ENCODE results near the gene SRGN.
A peak's percentile ranks its signal among the peaks of the same experiment; 100 is the strongest.

The SRGN gene

GRCh38 chr10:69062901-69063300 lies 25.0 kb upstream of the SRGN start:
- no peak overlapping the region for H3K4me3 ChIP-seq (ENCODE audit: low read depth, low read length)
- no peaks in the 10 kb centered on the region for H3K4me1 ChIP-seq (ENCODE audit: control insufficient read depth, insufficient read depth, low read length)
- no peaks in the 10 kb centered on the region for H3K9me3 ChIP-seq (ENCODE audit: control insufficient read depth, insufficient read depth, low read length)
- no peak overlapping the region for H3K27ac ChIP-seq (ENCODE audit: low read depth, low read length)
- H3K27me3 ChIP-seq (ENCODE audit: control insufficient read depth, insufficient read depth, low read length), result no peaks in the 10 kb centered on the region
- H3K9ac ChIP-seq (ENCODE audit: low read depth, low read length), result no peak overlapping the region
- no peaks in the 10 kb centered on the region for H3K36me3 ChIP-seq (ENCODE audit: control insufficient read depth, insufficient read depth, low read length)

GRCh38 chr10:69064762-69065328 lies 23.1 kb upstream of the SRGN start:
- Histone ChIP-seq H3K4me3 (ENCODE audit: low read depth, low read length) (no peak overlapping the region), H3K27me3 (ENCODE audit: control insufficient read depth, insufficient read depth, low read length) (no peaks in the 10 kb centered on the region), H3K9me3 (ENCODE audit: control insufficient read depth, insufficient read depth, low read length) (no peaks in the 10 kb centered on the region), H3K36me3 (ENCODE audit: control insufficient read depth, insufficient read depth, low read length) (no peaks in the 10 kb centered on the region), H3K4me1 (ENCODE audit: control insufficient read depth, insufficient read depth, low read length) (peaks cover 8% of the 10 kb centered on the region; the same call in 1 of the 2 replicates), H3K27ac (ENCODE audit: low read depth, low read length) (no peak overlapping the region), H3K9ac (ENCODE audit: low read depth, low read length) (no peak overlapping the region)

- no peak overlapping the region for H3K4me3 ChIP-seq (ENCODE audit: low read depth, low read length)
- no peak overlapping the region for H3K9ac ChIP-seq (ENCODE audit: low read depth, low read length)
- no peaks in the 10 kb centered on the region for H3K36me3 ChIP-seq (ENCODE audit: control insufficient read depth, insufficient read depth, low read length)
- no peaks in the 10 kb centered on the region for H3K27me3 ChIP-seq (ENCODE audit: control insufficient read depth, insufficient read depth, low read length)
- no peak overlapping the region for H3K27ac ChIP-seq (ENCODE audit: low read depth, low read length)
- peaks cover 8% of the 10 kb centered on the region; the same call in 1 of the 2 replicates for H3K4me1 ChIP-seq (ENCODE audit: control insufficient read depth, insufficient read depth, low read length)
- H3K9me3 ChIP-seq (ENCODE audit: control insufficient read depth, insufficient read depth, low read length), result no peaks in the 10 kb centered on the region
Measured at GRCh38 chr10:69065406-69066361, 22.2 kb upstream of the SRGN start.

- Histone ChIP-seq H3K27me3 (ENCODE audit: control insufficient read depth, insufficient read depth, low read length) (no peaks in the 10 kb centered on the region), H3K4me1 (ENCODE audit: control insufficient read depth, insufficient read depth, low read length) (peaks cover 8% of the 10 kb centered on the region; the same call in 1 of the 2 replicates), H3K9me3 (ENCODE audit: control insufficient read depth, insufficient read depth, low read length) (no peaks in the 10 kb centered on the region), H3K9ac (ENCODE audit: low read depth, low read length) (no peak overlapping the region), H3K4me3 (ENCODE audit: low read depth, low read length) (no peak overlapping the region), H3K27ac (ENCODE audit: low read depth, low read length) (no peak overlapping the region), H3K36me3 (ENCODE audit: control insufficient read depth, insufficient read depth, low read length) (no peaks in the 10 kb centered on the region)
Measured at GRCh38 chr10:69067189-69067588, 20.7 kb upstream of the SRGN start.

GRCh38 chr10:69068549-69068948 lies 19.4 kb upstream of the SRGN start:
- H3K9me3 ChIP-seq (ENCODE audit: control insufficient read depth, insufficient read depth, low read length), result no peaks in the 10 kb centered on the region
- no peak overlapping the region for H3K27ac ChIP-seq (ENCODE audit: low read depth, low read length)
- no peak overlapping the region for H3K4me3 ChIP-seq (ENCODE audit: low read depth, low read length)
- H3K9ac ChIP-seq (ENCODE audit: low read depth, low read length), result no peak overlapping the region
- H3K4me1 ChIP-seq (ENCODE audit: control insufficient read depth, insufficient read depth, low read length), result peaks cover 12% of the 10 kb centered on the region; the same call in 1 of the 2 replicates
- H3K36me3 ChIP-seq (ENCODE audit: control insufficient read depth, insufficient read depth, low read length), result no peaks in the 10 kb centered on the region
- H3K27me3 ChIP-seq (ENCODE audit: control insufficient read depth, insufficient read depth, low read length), result no peaks in the 10 kb centered on the region

- H3K9ac ChIP-seq (ENCODE audit: low read depth, low read length), result no peak overlapping the region
- no peaks in the 10 kb centered on the region for H3K27me3 ChIP-seq (ENCODE audit: control insufficient read depth, insufficient read depth, low read length)
- H3K27ac ChIP-seq (ENCODE audit: low read depth, low read length), result peak overlapping the region; percentile 9
- H3K9me3 ChIP-seq (ENCODE audit: control insufficient read depth, insufficient read depth, low read length), result no peaks in the 10 kb centered on the region
- H3K4me1 ChIP-seq (ENCODE audit: control insufficient read depth, insufficient read depth, low read length), result peaks cover 12% of the 10 kb centered on the region; the same call in 1 of the 2 replicates
- H3K4me3 ChIP-seq (ENCODE audit: low read depth, low read length), result no peak overlapping the region
- no peaks in the 10 kb centered on the region for H3K36me3 ChIP-seq (ENCODE audit: control insufficient read depth, insufficient read depth, low read length)
Measured at GRCh38 chr10:69069090-69070042, 18.5 kb upstream of the SRGN start.

- Histone ChIP-seq H3K36me3 (ENCODE audit: control insufficient read depth, insufficient read depth, low read length) (no peaks in the 10 kb centered on the region), H3K9me3 (ENCODE audit: control insufficient read depth, insufficient read depth, low read length) (no peaks in the 10 kb centered on the region), H3K4me3 (ENCODE audit: low read depth, low read length) (no peak overlapping the region), H3K27me3 (ENCODE audit: control insufficient read depth, insufficient read depth, low read length) (no peaks in the 10 kb centered on the region), H3K4me1 (ENCODE audit: control insufficient read depth, insufficient read depth, low read length) (peaks cover 12% of the 10 kb centered on the region; the same call in 1 of the 2 replicates), H3K9ac (ENCODE audit: low read depth, low read length) (no peak overlapping the region), H3K27ac (ENCODE audit: low read depth, low read length) (no peak overlapping the region)
Measured at GRCh38 chr10:69070951-69071350, 17.0 kb upstream of the SRGN start.

- Histone ChIP-seq H3K27ac (ENCODE audit: low read depth, low read length) (no peak overlapping the region), H3K9ac (ENCODE audit: low read depth, low read length) (no peak overlapping the region), H3K9me3 (ENCODE audit: control insufficient read depth, insufficient read depth, low read length) (no peaks in the 10 kb centered on the region), H3K4me3 (ENCODE audit: low read depth, low read length) (no peak overlapping the region), H3K4me1 (ENCODE audit: control insufficient read depth, insufficient read depth, low read length) (peaks cover 12% of the 10 kb centered on the region; the same call in 1 of the 2 replicates), H3K27me3 (ENCODE audit: control insufficient read depth, insufficient read depth, low read length) (no peaks in the 10 kb centered on the region), H3K36me3 (ENCODE audit: control insufficient read depth, insufficient read depth, low read length) (no peaks in the 10 kb centered on the region)
Measured at GRCh38 chr10:69071610-69072009, 16.3 kb upstream of the SRGN start.

GRCh38 chr10:69073026-69073425 lies 14.9 kb upstream of the SRGN start:
- H3K36me3 ChIP-seq (ENCODE audit: control insufficient read depth, insufficient read depth, low read length), result no peaks in the 10 kb centered on the region
- no peak overlapping the region for H3K27ac ChIP-seq (ENCODE audit: low read depth, low read length)
- no peaks in the 10 kb centered on the region for H3K27me3 ChIP-seq (ENCODE audit: control insufficient read depth, insufficient read depth, low read length)
- H3K9me3 ChIP-seq (ENCODE audit: control insufficient read depth, insufficient read depth, low read length), result no peaks in the 10 kb centered on the region
- H3K9ac ChIP-seq (ENCODE audit: low read depth, low read length), result no peak overlapping the region
- no peak overlapping the region for H3K4me3 ChIP-seq (ENCODE audit: low read depth, low read length)
- H3K4me1 ChIP-seq (ENCODE audit: control insufficient read depth, insufficient read depth, low read length), result peaks cover 12% of the 10 kb centered on the region; the same call in 1 of the 2 replicates

GRCh38 chr10:69073736-69074364 lies 14.1 kb upstream of the SRGN start:
- Histone ChIP-seq H3K27ac (ENCODE audit: low read depth, low read length) (no peak overlapping the region), H3K4me1 (ENCODE audit: control insufficient read depth, insufficient read depth, low read length) (peaks cover 12% of the 10 kb centered on the region; the same call in 1 of the 2 replicates), H3K27me3 (ENCODE audit: control insufficient read depth, insufficient read depth, low read length) (no peaks in the 10 kb centered on the region), H3K36me3 (ENCODE audit: control insufficient read depth, insufficient read depth, low read length) (no peaks in the 10 kb centered on the region), H3K4me3 (ENCODE audit: low read depth, low read length) (no peak overlapping the region), H3K9ac (ENCODE audit: low read depth, low read length) (no peak overlapping the region), H3K9me3 (ENCODE audit: control insufficient read depth, insufficient read depth, low read length) (no peaks in the 10 kb centered on the region)
